ENCODE results near the gene CAPN14.

DNA sequence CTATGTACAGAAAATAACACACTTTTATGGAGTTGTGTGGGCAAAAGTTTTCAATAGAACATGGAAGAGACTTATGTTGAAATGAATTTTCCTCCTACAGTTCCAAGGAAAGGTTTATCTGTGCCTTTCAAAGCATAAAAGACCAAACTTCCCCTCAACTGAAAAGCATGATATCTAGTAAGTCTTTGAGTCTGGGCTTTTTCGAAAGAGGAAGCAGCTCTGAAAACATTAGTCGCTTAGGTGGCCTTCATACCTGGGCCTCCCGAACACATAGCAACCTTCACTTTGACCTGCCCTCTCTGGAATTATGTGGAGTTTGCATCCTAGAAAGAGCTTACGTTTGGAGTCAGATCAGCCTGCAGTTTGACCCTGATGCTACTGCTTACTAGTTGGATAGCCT lies 4.8 kb upstream of the CAPN14 start:
- TF ChIP-seq, protein P1, sequence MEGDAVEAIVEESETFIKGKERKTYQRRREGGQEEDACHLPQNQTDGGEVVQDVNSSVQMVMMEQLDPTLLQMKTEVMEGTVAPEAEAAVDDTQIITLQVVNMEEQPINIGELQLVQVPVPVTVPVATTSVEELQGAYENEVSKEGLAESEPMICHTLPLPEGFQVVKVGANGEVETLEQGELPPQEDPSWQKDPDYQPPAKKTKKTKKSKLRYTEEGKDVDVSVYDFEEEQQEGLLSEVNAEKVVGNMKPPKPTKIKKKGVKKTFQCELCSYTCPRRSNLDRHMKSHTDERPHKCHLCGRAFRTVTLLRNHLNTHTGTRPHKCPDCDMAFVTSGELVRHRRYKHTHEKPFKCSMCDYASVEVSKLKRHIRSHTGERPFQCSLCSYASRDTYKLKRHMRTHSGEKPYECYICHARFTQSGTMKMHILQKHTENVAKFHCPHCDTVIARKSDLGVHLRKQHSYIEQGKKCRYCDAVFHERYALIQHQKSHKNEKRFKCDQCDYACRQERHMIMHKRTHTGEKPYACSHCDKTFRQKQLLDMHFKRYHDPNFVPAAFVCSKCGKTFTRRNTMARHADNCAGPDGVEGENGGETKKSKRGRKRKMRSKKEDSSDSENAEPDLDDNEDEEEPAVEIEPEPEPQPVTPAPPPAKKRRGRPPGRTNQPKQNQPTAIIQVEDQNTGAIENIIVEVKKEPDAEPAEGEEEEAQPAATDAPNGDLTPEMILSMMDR (IDR thresholded peaks at IDR 0.05; ENCODE audit: low read depth, low read length, missing input control), result no peak
- TF ChIP-seq GABPA (IDR thresholded peaks at IDR 0.05 in 1 of 2, conservative IDR thresholded peaks at IDR 0.05 in 1 of 2), result no peak
- TF ChIP-seq, protein P2, sequence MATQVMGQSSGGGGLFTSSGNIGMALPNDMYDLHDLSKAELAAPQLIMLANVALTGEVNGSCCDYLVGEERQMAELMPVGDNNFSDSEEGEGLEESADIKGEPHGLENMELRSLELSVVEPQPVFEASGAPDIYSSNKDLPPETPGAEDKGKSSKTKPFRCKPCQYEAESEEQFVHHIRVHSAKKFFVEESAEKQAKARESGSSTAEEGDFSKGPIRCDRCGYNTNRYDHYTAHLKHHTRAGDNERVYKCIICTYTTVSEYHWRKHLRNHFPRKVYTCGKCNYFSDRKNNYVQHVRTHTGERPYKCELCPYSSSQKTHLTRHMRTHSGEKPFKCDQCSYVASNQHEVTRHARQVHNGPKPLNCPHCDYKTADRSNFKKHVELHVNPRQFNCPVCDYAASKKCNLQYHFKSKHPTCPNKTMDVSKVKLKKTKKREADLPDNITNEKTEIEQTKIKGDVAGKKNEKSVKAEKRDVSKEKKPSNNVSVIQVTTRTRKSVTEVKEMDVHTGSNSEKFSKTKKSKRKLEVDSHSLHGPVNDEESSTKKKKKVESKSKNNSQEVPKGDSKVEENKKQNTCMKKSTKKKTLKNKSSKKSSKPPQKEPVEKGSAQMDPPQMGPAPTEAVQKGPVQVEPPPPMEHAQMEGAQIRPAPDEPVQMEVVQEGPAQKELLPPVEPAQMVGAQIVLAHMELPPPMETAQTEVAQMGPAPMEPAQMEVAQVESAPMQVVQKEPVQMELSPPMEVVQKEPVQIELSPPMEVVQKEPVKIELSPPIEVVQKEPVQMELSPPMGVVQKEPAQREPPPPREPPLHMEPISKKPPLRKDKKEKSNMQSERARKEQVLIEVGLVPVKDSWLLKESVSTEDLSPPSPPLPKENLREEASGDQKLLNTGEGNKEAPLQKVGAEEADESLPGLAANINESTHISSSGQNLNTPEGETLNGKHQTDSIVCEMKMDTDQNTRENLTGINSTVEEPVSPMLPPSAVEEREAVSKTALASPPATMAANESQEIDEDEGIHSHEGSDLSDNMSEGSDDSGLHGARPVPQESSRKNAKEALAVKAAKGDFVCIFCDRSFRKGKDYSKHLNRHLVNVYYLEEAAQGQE (IDR thresholded peaks at IDR 0.05), result no peak

Data from liver (tissue), 3 donors.